Pancreas (tissue), 10 donors: Measurements from ENCODE around the gene SELENOI. TPM values are rescaled to one million over a fixed set of nuclear protein-coding genes. Genes with fewer than 3 reads are reported as not detected.

Source experiments
- ATAC-seq, 4 donors: fragments of 200-7000 bp; cut with Tn5 transposase; one replicate each; pipeline versions ENCODE4 v1.8.0 to v1.9.1; 2020; ENCODE audit warnings: mild to moderate bottlenecking in 4 of 4, moderate library complexity in 4 of 4
- DNase-seq, 6 donors: peaks; one replicate each; pipeline ENCODE4 v3.0.0-alpha.2; 2020
- FAIRE-seq: peaks from 2 replicates; lab custom pipeline; 2012; peaks lifted over from hg19 to GRCh38; lab: Jason Lieb, UNC
- H3K27ac ChIP-seq, 4 donors: fragments of 200-600 bp; sonication (generic); 1 replicate in 3 of 4; 2 replicates in 1 of 4; pipeline versions ENCODE4 v1.5.0 to v1.8.0; 2020
- H3K27me3 ChIP-seq, 4 donors: fragments of 200-600 bp; one replicate each; pipeline ENCODE4 v1.8.0; 2021
- H3K36me3 ChIP-seq, 3 donors: fragments of 200-600 bp; sonication (generic) in 1 of 3; one replicate each; pipeline versions ENCODE4 v1.5.0 to v1.8.0; 2020 to 2021
- H3K4me1 ChIP-seq, 3 donors: fragments of 200-600 bp; one replicate each; pipeline ENCODE4 v1.8.0; 2021
- H3K4me3 ChIP-seq, 4 donors: fragments of 200-600 bp; sonication (generic) in 2 of 4; one replicate each; pipeline versions ENCODE4 v1.5.0 to v1.8.0; 2020 to 2021
- H3K9me3 ChIP-seq, 4 donors: fragments of 200-600 bp; one replicate each; pipeline ENCODE4 v1.8.0; 2021
- WGBS, 2 donors: extraction: QIAGEN DNeasy Blood & Tissue Kit; methylation state at CpG; one replicate each; pipeline ENCODE4 v1.1.7; 2013; 5-methylcytosine and 5-hydroxymethylcytosine counted together
- intact Hi-C, 3 donors: fragments of 100-400 bp; cut with DNase I; formaldehyde crosslinking; loops; one replicate each; pipeline versions ENCODE4 v1.11.1 to v1.14.2; 2022
- polyA plus RNA-seq, 2 donors: library from polyadenylated mRNA; stranded (reverse); fragments of 200-250 nt; gene quantifications; one replicate each; pipeline ENCODE4 v1.2.3, GENCODE V29; 2013
- total RNA-seq, 6 donors: library from RNA; stranded (reverse); fragmentation: NEBNext Ultra II Directional in 4 of 6; extraction: Animal tissue kit (Norgen Biotek cat#: 25700) in 4 of 6; gene quantifications; one replicate each; pipeline versions ENCODE4 v1.2.1 to v1.2.4, GENCODE V29; 2021 to 2023
- TF ChIP-seq, protein P1 (sequence below), 4 donors: fragments of 200-600 bp; sonication (generic) in 3 of 4; IDR thresholded peaks; one replicate each; pipeline versions ENCODE4 v1.5.0 to v1.8.0; 2021; ENCODE audit warnings: antibody characterized with exemption in 4 of 4
- donor health status: healthy with polysubstance abuse.
- donor health status: DM: no; HTN: no; CAD: no; lungs with moderate emphysema.
- donor health status: DM: no; HTN: no; CAD: no.
- donor health status: control.
- donor health status: control.
- donor health status: Bipolar disorder and iron deficiency.
- donor health status: DM: yes; HTN: yes; CAD: no.
- donor health status: DM: no; HTN: no; CAD: no.
- donor health status: DM: no; HTN: no; CAD: no.
- donor health status: DM: yes; HTN: yes; CAD: no.

The SELENOI gene
- total and polyA plus RNA-seq, 8 donors, result 1.9 to 16.5 (median 12.3) TPM

- FAIRE-seq (no peak), ATAC-seq (no peak), DNase-seq (no peak)
- 71 to 76% methylated on average over 5 of the region's 5 CpGs for WGBS, 2 donors
- Histone ChIP-seq H3K27ac (no peak overlapping the region), H3K4me3 (no peak overlapping the region), H3K36me3 (no peaks in the 10 kb centered on the region), H3K9me3 (no peaks in the 10 kb centered on the region), H3K4me1 (no peaks in the 10 kb centered on the region), H3K27me3 (no peaks in the 10 kb centered on the region)
- TF ChIP-seq, protein P1, sequence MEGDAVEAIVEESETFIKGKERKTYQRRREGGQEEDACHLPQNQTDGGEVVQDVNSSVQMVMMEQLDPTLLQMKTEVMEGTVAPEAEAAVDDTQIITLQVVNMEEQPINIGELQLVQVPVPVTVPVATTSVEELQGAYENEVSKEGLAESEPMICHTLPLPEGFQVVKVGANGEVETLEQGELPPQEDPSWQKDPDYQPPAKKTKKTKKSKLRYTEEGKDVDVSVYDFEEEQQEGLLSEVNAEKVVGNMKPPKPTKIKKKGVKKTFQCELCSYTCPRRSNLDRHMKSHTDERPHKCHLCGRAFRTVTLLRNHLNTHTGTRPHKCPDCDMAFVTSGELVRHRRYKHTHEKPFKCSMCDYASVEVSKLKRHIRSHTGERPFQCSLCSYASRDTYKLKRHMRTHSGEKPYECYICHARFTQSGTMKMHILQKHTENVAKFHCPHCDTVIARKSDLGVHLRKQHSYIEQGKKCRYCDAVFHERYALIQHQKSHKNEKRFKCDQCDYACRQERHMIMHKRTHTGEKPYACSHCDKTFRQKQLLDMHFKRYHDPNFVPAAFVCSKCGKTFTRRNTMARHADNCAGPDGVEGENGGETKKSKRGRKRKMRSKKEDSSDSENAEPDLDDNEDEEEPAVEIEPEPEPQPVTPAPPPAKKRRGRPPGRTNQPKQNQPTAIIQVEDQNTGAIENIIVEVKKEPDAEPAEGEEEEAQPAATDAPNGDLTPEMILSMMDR (IDR thresholded peaks at IDR 0.05), result no peak
- intact Hi-C loops, result no loop called here
Observed at GRCh38 chr2:26400723-26401122, 54.8 kb downstream of the SELENOI start.

DNA sequence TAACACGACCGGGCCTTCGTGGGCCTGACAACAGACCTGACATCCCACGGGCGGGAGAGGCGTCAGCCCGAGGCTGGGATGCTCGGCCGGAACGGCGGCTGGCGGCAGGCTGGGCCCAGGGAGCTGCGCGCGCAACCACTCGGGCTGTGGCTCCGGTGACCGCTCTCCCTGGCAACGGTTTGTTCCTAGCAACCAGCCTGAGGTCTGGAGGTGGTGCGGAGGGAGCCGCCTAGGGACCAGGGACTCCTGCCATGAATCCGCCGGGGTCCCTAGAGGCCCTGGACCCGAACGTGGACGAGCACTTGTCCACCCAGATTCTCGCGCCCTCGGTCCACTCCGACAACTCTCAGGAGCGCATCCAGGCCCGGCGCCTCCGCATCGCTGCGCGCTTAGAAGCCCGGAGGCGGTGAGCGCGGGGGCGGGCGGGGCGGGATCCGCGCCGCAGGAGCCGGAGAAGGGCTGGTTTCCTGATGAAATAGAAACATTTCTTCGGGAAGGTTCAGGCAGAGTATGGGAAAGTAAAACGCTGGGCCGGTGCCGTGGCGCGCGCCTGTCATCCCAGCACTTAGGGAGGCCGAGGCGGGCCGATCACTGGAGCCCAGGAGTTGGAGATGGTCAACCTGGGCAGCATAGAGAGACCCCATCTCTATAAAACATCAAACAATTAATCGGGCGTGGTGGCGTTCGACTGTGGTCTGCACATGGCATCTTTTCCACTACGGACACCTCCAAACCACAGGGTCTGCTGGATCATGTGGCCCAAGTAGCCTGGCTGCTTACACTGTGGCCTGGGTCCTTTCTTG, 56.0 kb downstream of the SELENOI start, which contains the start of gene DRC1:
Gene DRC1 (plus strand): TSS at position 182 of the 803 bp plus-strand sequence. CDS start 70 bp downstream, at position 252.
- intact Hi-C loops, result no loop called here
- no peak within 1 kb of the TSS for H3K27ac ChIP-seq
- WGBS, 2 donors, result 14 to 15% methylated on average over 55 to 63 of the region's 63 CpGs
- no peaks in the 10 kb centered on the region for H3K27me3 ChIP-seq
- FAIRE-seq (no peak), DNase-seq (peak; percentile 27 to 82 (median 42)), ATAC-seq (peak in 3 of 4 donors; percentile 79 to 90 (median 85))
- no peaks in the 10 kb centered on the region for H3K9me3 ChIP-seq
- H3K36me3 ChIP-seq, result no peaks in the 10 kb centered on the region
- H3K4me1 ChIP-seq, result no peaks in the 10 kb centered on the region
- TF ChIP-seq, protein P1 (IDR thresholded peaks at IDR 0.05), result no peak
- peak within 1 kb of the TSS in 1 of 4 donors; percentile 4 for H3K4me3 ChIP-seq

- TF ChIP-seq, protein P1 (IDR thresholded peaks at IDR 0.05), result no peak
- WGBS, 2 donors, result 51 to 65% methylated on average over 9 of the region's 9 CpGs
- Histone ChIP-seq H3K27me3 (no peaks in the 10 kb centered on the region), H3K4me1 (no peaks in the 10 kb centered on the region), H3K4me3 (no peak overlapping the region), H3K36me3 (no peaks in the 10 kb centered on the region), H3K27ac (no peak overlapping the region), H3K9me3 (no peaks in the 10 kb centered on the region)
- ATAC-seq, result no peak
- DNase-seq, result no peak
- intact Hi-C loops, result no loop called here
- no peak for FAIRE-seq
Observed at GRCh38 chr2:26407526-26407925, 61.6 kb downstream of the SELENOI start.

- ATAC-seq (no peak), DNase-seq (no peak), FAIRE-seq (no peak)
- H3K4me3 ChIP-seq, result no peak overlapping the region
- no peaks in the 10 kb centered on the region for H3K9me3 ChIP-seq
- TF ChIP-seq, protein P1 (IDR thresholded peaks at IDR 0.05), result no peak
- H3K4me1 ChIP-seq, result no peaks in the 10 kb centered on the region
- no peaks in the 10 kb centered on the region for H3K27me3 ChIP-seq
- 86 to 89% methylated on average over 1 of the region's 1 CpG for WGBS, 2 donors
- H3K27ac ChIP-seq, result no peak overlapping the region
- no peaks in the 10 kb centered on the region for H3K36me3 ChIP-seq
- intact Hi-C loops, result no loop called here
Observed at GRCh38 chr2:26409785-26410184, 63.8 kb downstream of the SELENOI start.

DNA sequence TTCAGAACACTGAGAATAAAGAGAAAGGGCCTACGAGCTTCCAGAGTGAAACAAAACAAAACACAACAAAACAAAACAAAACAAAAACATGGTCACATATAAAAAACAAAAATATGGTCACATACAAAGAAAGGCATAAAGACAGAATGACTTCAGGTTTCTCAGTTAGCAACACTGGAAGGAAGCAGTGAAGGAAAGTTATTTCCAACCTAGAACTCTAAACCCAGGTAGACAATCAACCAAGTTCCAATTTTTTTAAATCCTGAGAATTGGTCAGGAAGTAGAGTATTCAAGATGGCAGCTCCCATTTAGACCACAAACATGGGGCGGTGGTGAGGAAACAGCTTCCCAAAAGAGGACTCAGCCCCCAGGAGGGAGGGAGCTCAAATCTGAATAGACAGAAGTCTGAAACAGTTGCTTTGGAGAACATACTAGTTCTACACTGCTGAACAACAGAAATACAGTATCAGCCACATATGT, 64.9 kb downstream of the SELENOI start:
- ATAC-seq (no peak), DNase-seq (no peak), FAIRE-seq (no peak)
- Histone ChIP-seq H3K27me3 (no peaks in the 10 kb centered on the region), H3K4me1 (no peaks in the 10 kb centered on the region), H3K9me3 (no peaks in the 10 kb centered on the region), H3K4me3 (no peak overlapping the region), H3K27ac (no peak overlapping the region), H3K36me3 (no peaks in the 10 kb centered on the region)
- intact Hi-C loops, result no loop called here
- WGBS, 2 donors, result 91 to 94% methylated on average over 2 of the region's 2 CpGs
- TF ChIP-seq, protein P1 (IDR thresholded peaks at IDR 0.05), result no peak
